ENCODE results near the gene SARM1. TPM values are rescaled to one million over a fixed set of nuclear protein-coding genes. Genes with fewer than 3 reads are reported as not detected.

Gene SARM1
- total RNA-seq, 1 donor from 2014 or later, result 18.3 TPM

- FAIRE-seq, result no peak
These were observed 31.1 kb upstream of the SARM1 start for GRCh38 chr17:28340374-28340773.

GRCh38 chr17:28341516-28341915 is 30.0 kb upstream of the SARM1 start:
- DNase-seq (ENCODE audit: low spot score in 2 of 2) (no peak), FAIRE-seq (no peak)

More at GRCh38 chr17:28340374-28340773, 31.1 kb upstream of the SARM1 start:
- DNase-seq (ENCODE audit: low spot score in 2 of 2), result no peak

GRCh38 chr17:28342313-28342712 is 29.2 kb upstream of the SARM1 start:
- no peak for DNase-seq (ENCODE audit: low spot score in 2 of 2)
- no peak for FAIRE-seq

- FAIRE-seq, result no peak
- no peak for DNase-seq (ENCODE audit: low spot score in 2 of 2)
These were observed 28.0 kb upstream of the SARM1 start for GRCh38 chr17:28343491-28343932.

- no peak for DNase-seq (ENCODE audit: low spot score in 2 of 2)
- FAIRE-seq, result no peak
These were observed 27.5 kb upstream of the SARM1 start for GRCh38 chr17:28344011-28344410.

- no peak for DNase-seq (ENCODE audit: low spot score in 2 of 2)
- FAIRE-seq, result no peak
These were observed 27.0 kb upstream of the SARM1 start for GRCh38 chr17:28344435-28344901.

GRCh38 chr17:28345419-28346198 is 25.9 kb upstream of the SARM1 start:
- FAIRE-seq (no peak), DNase-seq (ENCODE audit: low spot score in 2 of 2) (no peak)

GRCh38 chr17:28346199-28346580 is 25.3 kb upstream of the SARM1 start:
- DNase-seq (ENCODE audit: low spot score in 2 of 2), result no peak
- FAIRE-seq, result no peak

GRCh38 chr17:28346746-28347246 is 24.7 kb upstream of the SARM1 start:
- FAIRE-seq, result no peak
- no peak for DNase-seq (ENCODE audit: low spot score in 2 of 2)

- DNase-seq (ENCODE audit: low spot score in 2 of 2), result no peak
- FAIRE-seq, result no peak
These were observed 24.1 kb upstream of the SARM1 start for GRCh38 chr17:28347261-28347891.

- no peak for FAIRE-seq
These were observed 22.5 kb upstream of the SARM1 start for GRCh38 chr17:28348979-28349378.

GRCh38 chr17:28350271-28350670 is 21.2 kb upstream of the SARM1 start:
- FAIRE-seq (no peak), DNase-seq (ENCODE audit: low spot score in 2 of 2) (no peak)

More at GRCh38 chr17:28348979-28349378, 22.5 kb upstream of the SARM1 start:
- no peak for DNase-seq (ENCODE audit: low spot score in 2 of 2)

GRCh38 chr17:28357061-28357900 is 14.2 kb upstream of the SARM1 start, which contains the start of gene POLDIP2:
Gene POLDIP2 (minus strand): TSS chr17:28357527. CDS start chr17:28357448, 79 bp downstream.
- DNase-seq (ENCODE audit: low spot score in 2 of 2) (peak; percentile 98), FAIRE-seq (no peak)

- no peak for FAIRE-seq
- no peak for DNase-seq (ENCODE audit: low spot score in 2 of 2)
These were observed 13.6 kb upstream of the SARM1 start for GRCh38 chr17:28357901-28358197.

GRCh38 chr17:28363186-28363585 is 8.3 kb upstream of the SARM1 start:
- DNase-seq (ENCODE audit: low spot score in 2 of 2), result no peak
- no peak for FAIRE-seq

- FAIRE-seq (no peak), DNase-seq (ENCODE audit: low spot score in 2 of 2) (no peak)
These were observed 7.5 kb upstream of the SARM1 start for GRCh38 chr17:28363776-28364650.

GRCh38 chr17:28364665-28365363 is 6.7 kb upstream of the SARM1 start, which contains the start of gene SEBOX:
Gene SEBOX (minus strand): TSS chr17:28365199. CDS start chr17:28365151, 48 bp downstream.
- FAIRE-seq (no peak), DNase-seq (ENCODE audit: low spot score in 2 of 2) (no peak)

- FAIRE-seq, result no peak
- DNase-seq (ENCODE audit: low spot score in 2 of 2), result no peak
These were observed 6.0 kb upstream of the SARM1 start for GRCh38 chr17:28365487-28365886.

GRCh38 chr17:28366605-28367004 is 4.9 kb upstream of the SARM1 start:
- DNase-seq (ENCODE audit: low spot score in 2 of 2) (no peak), FAIRE-seq (no peak)

All from frontal cortex (tissue), 4 donors.